ENCODE measurements around the gene PGM5.
"Not testable (repeated sequence)": the region's sequence is repeated elsewhere in the genome, so short reads cannot be mapped to it uniquely, and the experiment has no call there.

PGM5 gene

DNA sequence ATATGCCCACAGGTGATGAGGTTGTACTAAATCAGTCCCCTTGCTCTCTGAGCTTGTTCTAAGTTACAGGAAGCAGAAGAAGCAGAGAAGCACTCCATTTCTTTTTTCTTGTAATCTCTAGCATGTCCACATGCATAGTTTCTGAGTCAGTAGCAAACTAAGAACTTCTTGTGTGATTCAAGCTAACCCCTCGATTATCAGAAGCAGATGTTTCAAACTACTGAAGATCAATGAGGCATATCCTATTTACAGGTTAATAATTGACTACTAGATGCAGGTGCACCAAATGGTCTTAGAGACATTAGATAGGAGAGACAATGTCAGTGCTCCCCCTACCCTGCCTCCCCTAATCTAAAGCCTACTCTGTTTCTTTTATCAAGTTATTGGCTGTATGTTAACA, 21.3 kb downstream of the PGM5 start:
- not testable (repeated sequence) for H3K4me3 ChIP-seq (ENCODE audit: low read length, poor library complexity, severe bottlenecking); H3K9me2 ChIP-seq (replicated peaks; ENCODE audit: low read depth, low read length); H3K9me3 ChIP-seq (ENCODE audit: insufficient read depth, low read depth, low read length); H3K36me3 ChIP-seq (ENCODE audit: insufficient read depth, low read length); H3F3A ChIP-seq (ENCODE audit: low read depth); H3K79me2 ChIP-seq (ENCODE audit: insufficient read depth, low read length); H3K27me3 ChIP-seq (ENCODE audit: insufficient read depth, low read length, poor library complexity, severe bottlenecking); H3K4me2 ChIP-seq (ENCODE audit: low read depth, low read length, poor library complexity, severe bottlenecking); H2AFZ ChIP-seq (ENCODE audit: low read length); H3K9ac ChIP-seq (ENCODE audit: low read depth, low read length, poor library complexity, severe bottlenecking); H4K20me1 ChIP-seq (ENCODE audit: insufficient read depth, low read length, poor library complexity, severe bottlenecking); H3K4me1 ChIP-seq (ENCODE audit: insufficient read depth, low read length, poor library complexity, severe bottlenecking)

DNA sequence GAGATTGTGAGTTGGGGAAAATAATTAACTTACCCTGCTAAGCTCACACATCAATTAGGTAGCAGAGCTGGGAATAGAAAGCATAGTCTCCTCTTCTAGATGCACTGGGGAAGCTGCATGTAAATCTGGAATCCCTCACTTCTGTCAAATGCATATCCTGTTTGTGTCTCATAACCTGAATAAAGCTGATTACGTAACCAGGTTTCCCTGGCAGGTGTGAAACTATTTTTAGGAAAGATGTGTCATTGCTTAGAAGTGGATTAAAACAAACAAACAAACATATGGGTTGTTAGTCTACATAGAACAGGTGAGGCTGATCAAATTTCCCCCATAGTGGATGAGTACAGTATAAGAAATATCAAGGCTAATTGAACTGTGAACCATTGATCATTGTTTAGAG, 27.5 kb downstream of the PGM5 start:
- H3K9me2 ChIP-seq (replicated peaks; ENCODE audit: low read depth, low read length); H3K79me2 ChIP-seq (ENCODE audit: insufficient read depth, low read length); H3F3A ChIP-seq (ENCODE audit: low read depth); H3K9me3 ChIP-seq (ENCODE audit: insufficient read depth, low read depth, low read length); H3K4me2 ChIP-seq (ENCODE audit: low read depth, low read length, poor library complexity, severe bottlenecking); H2AFZ ChIP-seq (ENCODE audit: low read length); H3K36me3 ChIP-seq (ENCODE audit: insufficient read depth, low read length); H3K4me3 ChIP-seq (ENCODE audit: low read length, poor library complexity, severe bottlenecking); H3K9ac ChIP-seq (ENCODE audit: low read depth, low read length, poor library complexity, severe bottlenecking); H4K20me1 ChIP-seq (ENCODE audit: insufficient read depth, low read length, poor library complexity, severe bottlenecking); H3K4me1 ChIP-seq (ENCODE audit: insufficient read depth, low read length, poor library complexity, severe bottlenecking); H3K27me3 ChIP-seq (ENCODE audit: insufficient read depth, low read length, poor library complexity, severe bottlenecking): not testable (repeated sequence)

DNA sequence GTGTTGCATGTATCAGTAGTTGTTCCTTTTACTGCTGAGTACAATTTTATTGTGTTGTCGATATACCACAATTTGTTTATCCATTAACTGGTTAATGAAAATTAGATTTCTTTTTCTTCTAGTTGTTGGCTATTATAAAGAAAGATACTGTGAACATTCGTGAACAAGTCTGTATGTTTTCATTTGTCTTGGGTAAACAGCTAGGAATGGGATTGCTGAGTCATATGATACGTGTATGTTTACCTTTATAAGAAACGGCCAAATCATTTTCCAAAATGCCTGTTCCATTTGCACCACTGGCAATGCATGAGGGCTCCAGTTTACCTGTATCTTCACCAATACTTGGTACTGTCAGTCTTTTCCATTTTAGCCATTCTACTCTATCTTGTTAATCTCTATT, 33.1 kb downstream of the PGM5 start:
- H3K36me3 ChIP-seq (ENCODE audit: insufficient read depth, low read length): not testable (repeated sequence)

DNA sequence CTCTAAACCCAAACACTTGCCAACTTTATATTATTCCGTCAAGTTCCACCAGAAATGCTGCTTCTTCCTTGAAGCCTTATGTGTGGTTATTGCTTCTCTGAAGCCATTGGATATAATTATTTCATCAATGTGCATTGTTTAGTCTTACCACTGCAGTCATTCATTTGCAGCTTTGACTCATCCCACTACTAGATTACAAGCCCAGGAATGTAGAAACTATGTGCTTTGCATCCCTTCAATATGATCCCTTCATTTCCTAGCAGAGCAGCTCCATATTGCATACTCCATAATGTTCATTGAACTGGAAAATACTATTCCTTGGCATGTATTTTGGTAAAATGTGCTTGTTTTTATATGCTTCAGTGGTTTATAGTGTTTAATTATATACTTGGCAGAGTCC, 34.3 kb downstream of the PGM5 start:
- not testable (repeated sequence) for H4K20me1 ChIP-seq (ENCODE audit: insufficient read depth, low read length, poor library complexity, severe bottlenecking); H3K4me2 ChIP-seq (ENCODE audit: low read depth, low read length, poor library complexity, severe bottlenecking); H3K27me3 ChIP-seq (ENCODE audit: insufficient read depth, low read length, poor library complexity, severe bottlenecking); H3K79me2 ChIP-seq (ENCODE audit: insufficient read depth, low read length); H3K4me3 ChIP-seq (ENCODE audit: low read length, poor library complexity, severe bottlenecking); H3K9ac ChIP-seq (ENCODE audit: low read depth, low read length, poor library complexity, severe bottlenecking); H3K4me1 ChIP-seq (ENCODE audit: insufficient read depth, low read length, poor library complexity, severe bottlenecking); H3F3A ChIP-seq (ENCODE audit: low read depth); H3K9me3 ChIP-seq (ENCODE audit: insufficient read depth, low read depth, low read length); H2AFZ ChIP-seq (ENCODE audit: low read length); H3K36me3 ChIP-seq (ENCODE audit: insufficient read depth, low read length); H3K9me2 ChIP-seq (replicated peaks; ENCODE audit: low read depth, low read length)

More for the DNA sequence above, 33.1 kb downstream of the PGM5 start:
- not testable (repeated sequence) for H3K4me2 ChIP-seq (ENCODE audit: low read depth, low read length, poor library complexity, severe bottlenecking); H3K9me3 ChIP-seq (ENCODE audit: insufficient read depth, low read depth, low read length); H3K27me3 ChIP-seq (ENCODE audit: insufficient read depth, low read length, poor library complexity, severe bottlenecking); H3K4me1 ChIP-seq (ENCODE audit: insufficient read depth, low read length, poor library complexity, severe bottlenecking); H4K20me1 ChIP-seq (ENCODE audit: insufficient read depth, low read length, poor library complexity, severe bottlenecking); H2AFZ ChIP-seq (ENCODE audit: low read length); H3F3A ChIP-seq (ENCODE audit: low read depth); H3K79me2 ChIP-seq (ENCODE audit: insufficient read depth, low read length); H3K4me3 ChIP-seq (ENCODE audit: low read length, poor library complexity, severe bottlenecking); H3K9me2 ChIP-seq (replicated peaks; ENCODE audit: low read depth, low read length); H3K9ac ChIP-seq (ENCODE audit: low read depth, low read length, poor library complexity, severe bottlenecking)

DNA sequence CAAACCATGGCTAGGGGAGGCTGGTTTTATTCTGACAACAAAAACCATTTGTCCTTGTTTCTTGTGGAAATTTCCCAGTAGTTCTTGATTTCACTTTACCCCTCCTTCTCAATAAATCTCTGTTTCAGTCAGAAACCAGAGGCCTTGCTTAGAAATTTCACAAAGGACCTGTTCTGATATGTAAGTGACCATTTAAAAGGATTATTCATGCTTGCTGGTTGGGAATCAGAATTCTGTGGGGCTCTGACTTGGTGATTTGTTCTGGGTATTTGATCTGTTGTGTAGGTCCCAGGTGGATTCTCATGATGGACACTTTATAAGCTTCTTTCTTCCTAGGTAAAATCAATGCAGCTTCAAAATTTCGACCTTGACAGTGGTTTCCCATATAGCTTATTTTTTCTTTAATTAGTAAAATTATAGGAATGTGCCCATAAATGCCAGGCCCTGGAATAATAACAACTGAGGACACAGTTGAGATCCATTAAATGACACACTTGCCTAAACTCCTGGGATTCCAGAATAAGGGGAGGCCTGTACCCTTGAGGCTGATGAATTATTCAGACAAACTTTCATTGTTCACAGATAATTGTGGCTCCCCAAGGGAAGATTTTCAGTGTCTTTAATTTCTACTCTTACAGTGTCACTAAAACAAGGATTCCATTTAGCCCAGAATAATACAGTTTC, 40.1 kb downstream of the PGM5 start:
- H3K9ac ChIP-seq (ENCODE audit: low read depth, low read length, poor library complexity, severe bottlenecking); H3K9me3 ChIP-seq (ENCODE audit: insufficient read depth, low read depth, low read length); H3K4me1 ChIP-seq (ENCODE audit: insufficient read depth, low read length, poor library complexity, severe bottlenecking); H3K9me2 ChIP-seq (replicated peaks; ENCODE audit: low read depth, low read length); H2AFZ ChIP-seq (ENCODE audit: low read length); H3K79me2 ChIP-seq (ENCODE audit: insufficient read depth, low read length); H3K4me2 ChIP-seq (ENCODE audit: low read depth, low read length, poor library complexity, severe bottlenecking); H4K20me1 ChIP-seq (ENCODE audit: insufficient read depth, low read length, poor library complexity, severe bottlenecking); H3K27me3 ChIP-seq (ENCODE audit: insufficient read depth, low read length, poor library complexity, severe bottlenecking); H3K36me3 ChIP-seq (ENCODE audit: insufficient read depth, low read length); H3F3A ChIP-seq (ENCODE audit: low read depth); H3K4me3 ChIP-seq (ENCODE audit: low read length, poor library complexity, severe bottlenecking): not testable (repeated sequence)

DNA sequence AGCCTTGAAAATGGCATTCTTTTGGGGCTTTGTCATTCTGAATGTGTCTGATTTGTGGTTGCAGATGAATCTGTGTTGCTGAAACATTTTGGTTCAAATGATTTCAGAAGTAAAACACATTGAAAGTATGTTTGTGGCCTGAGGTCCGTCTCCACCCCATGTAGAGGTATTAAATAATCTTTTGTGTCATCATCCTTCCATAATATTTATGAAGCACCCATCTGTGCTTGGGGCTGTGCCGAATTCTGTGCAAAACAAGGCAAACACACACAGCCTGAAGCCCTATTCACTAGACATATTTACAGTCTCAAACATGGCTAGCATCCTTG, 40.6 kb downstream of the PGM5 start:
- not testable (repeated sequence) for H3K9ac ChIP-seq (ENCODE audit: low read depth, low read length, poor library complexity, severe bottlenecking); H3F3A ChIP-seq (ENCODE audit: low read depth); H3K4me2 ChIP-seq (ENCODE audit: low read depth, low read length, poor library complexity, severe bottlenecking); H3K79me2 ChIP-seq (ENCODE audit: insufficient read depth, low read length); H3K9me3 ChIP-seq (ENCODE audit: insufficient read depth, low read depth, low read length); H3K4me3 ChIP-seq (ENCODE audit: low read length, poor library complexity, severe bottlenecking); H3K36me3 ChIP-seq (ENCODE audit: insufficient read depth, low read length); H3K4me1 ChIP-seq (ENCODE audit: insufficient read depth, low read length, poor library complexity, severe bottlenecking); H3K9me2 ChIP-seq (replicated peaks; ENCODE audit: low read depth, low read length); H2AFZ ChIP-seq (ENCODE audit: low read length); H4K20me1 ChIP-seq (ENCODE audit: insufficient read depth, low read length, poor library complexity, severe bottlenecking); H3K27me3 ChIP-seq (ENCODE audit: insufficient read depth, low read length, poor library complexity, severe bottlenecking)

DNA sequence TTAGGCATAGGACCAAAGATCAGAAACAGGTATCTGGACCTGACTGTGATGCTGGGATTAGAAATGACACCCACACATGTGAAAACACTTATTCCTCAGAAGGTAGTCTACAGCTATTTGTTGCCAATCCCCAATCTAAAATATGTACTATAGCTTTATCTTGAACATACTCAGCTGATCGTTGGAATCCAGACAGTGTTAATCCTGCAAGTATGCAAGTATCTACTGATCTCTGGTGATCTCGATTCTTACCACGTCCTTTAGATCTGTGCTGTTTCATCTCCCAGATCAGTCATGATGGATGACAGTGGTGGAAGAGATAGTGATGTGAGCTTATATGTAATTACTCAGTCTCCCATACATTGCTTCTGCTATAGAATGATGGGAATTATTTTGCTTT, 41.4 kb downstream of the PGM5 start:
- H3K4me1 ChIP-seq (ENCODE audit: insufficient read depth, low read length, poor library complexity, severe bottlenecking); H2AFZ ChIP-seq (ENCODE audit: low read length); H3K27me3 ChIP-seq (ENCODE audit: insufficient read depth, low read length, poor library complexity, severe bottlenecking); H3K79me2 ChIP-seq (ENCODE audit: insufficient read depth, low read length); H3K4me2 ChIP-seq (ENCODE audit: low read depth, low read length, poor library complexity, severe bottlenecking); H3K4me3 ChIP-seq (ENCODE audit: low read length, poor library complexity, severe bottlenecking); H3K9me2 ChIP-seq (replicated peaks; ENCODE audit: low read depth, low read length); H3K9me3 ChIP-seq (ENCODE audit: insufficient read depth, low read depth, low read length); H4K20me1 ChIP-seq (ENCODE audit: insufficient read depth, low read length, poor library complexity, severe bottlenecking); H3F3A ChIP-seq (ENCODE audit: low read depth); H3K9ac ChIP-seq (ENCODE audit: low read depth, low read length, poor library complexity, severe bottlenecking); H3K36me3 ChIP-seq (ENCODE audit: insufficient read depth, low read length): not testable (repeated sequence)

DNA sequence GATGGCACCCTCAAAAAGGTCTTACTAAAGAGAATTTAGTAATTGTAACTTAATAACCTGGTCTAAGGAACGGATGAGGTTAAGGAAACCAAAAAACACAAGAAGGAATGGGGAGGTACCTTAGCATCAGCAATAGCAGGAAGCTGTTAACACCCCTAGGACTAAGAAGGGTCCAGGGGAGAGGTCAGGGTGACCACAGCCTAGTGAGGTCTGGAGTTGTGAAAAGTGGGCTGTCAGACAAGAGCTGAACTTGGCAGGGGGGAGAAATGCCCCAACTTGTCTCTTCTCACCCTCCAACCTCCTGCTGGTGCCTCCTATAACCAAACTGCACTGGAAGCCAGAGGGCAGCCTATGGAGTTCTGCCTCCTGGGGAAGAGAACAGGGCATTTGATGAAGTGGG, 41.9 kb downstream of the PGM5 start:
- not testable (repeated sequence) for H4K20me1 ChIP-seq (ENCODE audit: insufficient read depth, low read length, poor library complexity, severe bottlenecking); H3K4me1 ChIP-seq (ENCODE audit: insufficient read depth, low read length, poor library complexity, severe bottlenecking); H3K9me2 ChIP-seq (replicated peaks; ENCODE audit: low read depth, low read length); H3K9me3 ChIP-seq (ENCODE audit: insufficient read depth, low read depth, low read length); H2AFZ ChIP-seq (ENCODE audit: low read length); H3K4me3 ChIP-seq (ENCODE audit: low read length, poor library complexity, severe bottlenecking); H3K36me3 ChIP-seq (ENCODE audit: insufficient read depth, low read length); H3F3A ChIP-seq (ENCODE audit: low read depth); H3K79me2 ChIP-seq (ENCODE audit: insufficient read depth, low read length); H3K9ac ChIP-seq (ENCODE audit: low read depth, low read length, poor library complexity, severe bottlenecking); H3K27me3 ChIP-seq (ENCODE audit: insufficient read depth, low read length, poor library complexity, severe bottlenecking); H3K4me2 ChIP-seq (ENCODE audit: low read depth, low read length, poor library complexity, severe bottlenecking)
